ENCODE measurements around the gene OSBP2.

GRCh38 chr22:30928401-30928800 lies 233.7 kb downstream of the OSBP2 start:
- TF ChIP-seq CTCF (conservative IDR thresholded peaks at IDR 0.05) (no peak), EZH2 (IDR thresholded peaks at IDR 0.05; ENCODE audit: low read depth) (no peak)

Measured in PC-9 (cell line).